Fibroblast of villous mesenchyme (primary cell): ENCODE results near the gene MAN1B1. TPM values are rescaled to one million over a fixed set of nuclear protein-coding genes. Genes with fewer than 3 reads are reported as not detected.

ENCODE experiments used
- DNase-seq: peaks from one replicate; pipeline ENCODE4 v3.0.0-alpha.2; 2010; ENCODE audit warnings: low read depth
- H3K4me3 ChIP-seq: 2 replicates; pipeline ENCODE4 v1.5.1; 2011; ENCODE audit warnings: low read depth, mild to moderate bottlenecking, low read length
- total RNA-seq: library from RNA; depleted of rRNA; stranded (reverse); fragments of >200 nt; gene quantifications from 2 replicates; pipeline ENCODE4 v1.2.3, GENCODE V29; 2012
- TF ChIP-seq, protein P1 (sequence below): IDR thresholded peaks from 2 replicates; pipeline ENCODE4 v1.5.1; 2012; ENCODE audit warnings: low read depth, mild to moderate bottlenecking, low read length; ENCODE audit not compliant: insufficient read depth

MAN1B1 gene
- total RNA-seq, 1 donor: 65.6 TPM

- TF ChIP-seq, protein P1, sequence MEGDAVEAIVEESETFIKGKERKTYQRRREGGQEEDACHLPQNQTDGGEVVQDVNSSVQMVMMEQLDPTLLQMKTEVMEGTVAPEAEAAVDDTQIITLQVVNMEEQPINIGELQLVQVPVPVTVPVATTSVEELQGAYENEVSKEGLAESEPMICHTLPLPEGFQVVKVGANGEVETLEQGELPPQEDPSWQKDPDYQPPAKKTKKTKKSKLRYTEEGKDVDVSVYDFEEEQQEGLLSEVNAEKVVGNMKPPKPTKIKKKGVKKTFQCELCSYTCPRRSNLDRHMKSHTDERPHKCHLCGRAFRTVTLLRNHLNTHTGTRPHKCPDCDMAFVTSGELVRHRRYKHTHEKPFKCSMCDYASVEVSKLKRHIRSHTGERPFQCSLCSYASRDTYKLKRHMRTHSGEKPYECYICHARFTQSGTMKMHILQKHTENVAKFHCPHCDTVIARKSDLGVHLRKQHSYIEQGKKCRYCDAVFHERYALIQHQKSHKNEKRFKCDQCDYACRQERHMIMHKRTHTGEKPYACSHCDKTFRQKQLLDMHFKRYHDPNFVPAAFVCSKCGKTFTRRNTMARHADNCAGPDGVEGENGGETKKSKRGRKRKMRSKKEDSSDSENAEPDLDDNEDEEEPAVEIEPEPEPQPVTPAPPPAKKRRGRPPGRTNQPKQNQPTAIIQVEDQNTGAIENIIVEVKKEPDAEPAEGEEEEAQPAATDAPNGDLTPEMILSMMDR: peak; percentile 21
- DNase-seq: no peak
These were observed 9.1 kb downstream of the MAN1B1 start for GRCh38 chr9:137095664-137096517.

DNA sequence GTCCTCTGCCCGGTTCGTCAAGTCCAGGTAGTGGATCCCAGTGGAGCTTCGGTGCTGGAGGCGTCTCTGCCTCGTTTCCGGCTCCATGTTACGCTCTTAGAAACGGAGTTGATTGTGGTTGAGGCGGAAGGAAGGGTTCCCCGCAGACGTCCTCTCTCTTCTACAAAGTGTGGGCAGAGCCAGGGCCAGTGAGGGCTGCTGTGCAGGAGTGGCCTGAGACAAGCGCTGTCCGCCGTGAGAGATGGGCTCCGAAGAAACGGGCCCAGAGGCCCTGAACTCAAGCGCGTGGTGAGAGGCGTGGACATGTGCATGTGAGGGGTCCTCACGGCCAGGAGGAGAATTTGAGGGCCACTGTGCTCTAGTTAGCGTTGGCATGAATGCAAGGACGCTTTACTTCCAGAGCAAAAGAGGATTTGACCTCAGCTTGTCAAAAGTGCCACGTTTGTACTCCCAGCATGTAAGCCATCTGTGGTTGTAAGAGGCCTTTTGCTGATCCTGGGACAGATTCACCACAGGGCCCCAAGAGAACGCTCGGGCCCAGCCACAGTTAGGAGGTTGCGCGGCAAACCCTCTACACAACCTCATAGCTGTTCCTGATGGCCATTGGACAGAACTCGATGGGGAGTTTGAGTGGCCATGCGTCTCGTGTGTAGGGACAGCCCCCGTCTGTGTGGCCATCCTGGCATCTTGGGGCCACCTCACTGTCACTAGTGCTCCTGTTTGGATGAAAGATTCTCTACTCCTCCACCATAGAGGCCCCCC is 10.2 kb downstream of the MAN1B1 start:
- no peak for DNase-seq
- TF ChIP-seq, protein P1: no peak
- H3K4me3 ChIP-seq: no peak overlapping the region

More at GRCh38 chr9:137095664-137096517, 9.1 kb downstream of the MAN1B1 start:
- H3K4me3 ChIP-seq: no peak overlapping the region

DNA sequence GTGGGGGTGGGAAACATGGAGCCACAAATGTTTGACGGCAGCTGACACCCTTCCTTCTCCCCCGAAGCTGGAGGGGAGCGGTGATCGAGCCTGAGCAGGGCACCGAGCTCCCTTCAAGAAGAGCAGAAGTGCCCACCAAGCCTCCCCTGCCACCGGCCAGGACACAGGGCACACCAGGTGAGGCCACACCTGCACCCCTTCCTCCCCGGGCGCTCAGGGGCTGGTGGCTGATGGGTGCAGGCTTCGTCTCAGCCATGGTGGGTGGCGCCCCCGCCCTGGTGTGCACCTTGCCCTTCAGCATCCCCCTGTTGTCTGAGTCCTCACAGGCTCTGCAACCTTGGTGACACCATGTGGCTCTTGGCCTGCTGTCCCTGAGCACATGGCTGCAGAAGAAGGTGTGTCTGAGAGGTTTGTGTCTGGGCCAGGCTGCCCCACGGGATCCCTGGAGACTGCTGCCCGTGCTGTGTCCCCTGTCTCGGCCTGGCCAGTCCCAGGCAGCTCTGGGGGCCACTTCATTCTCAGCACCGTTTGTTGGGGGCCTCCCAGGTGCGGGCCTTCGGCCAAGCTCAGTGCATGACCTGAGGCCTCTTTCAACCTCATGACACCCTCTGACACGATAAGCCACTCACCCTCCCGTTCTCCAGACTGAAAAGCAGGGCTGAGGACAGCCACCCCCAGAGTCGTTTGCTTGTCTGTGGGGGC is 11.1 kb downstream of the MAN1B1 start:
- DNase-seq: no peak
- TF ChIP-seq, protein P1: no peak
- no peak overlapping the region for H3K4me3 ChIP-seq

DNA sequence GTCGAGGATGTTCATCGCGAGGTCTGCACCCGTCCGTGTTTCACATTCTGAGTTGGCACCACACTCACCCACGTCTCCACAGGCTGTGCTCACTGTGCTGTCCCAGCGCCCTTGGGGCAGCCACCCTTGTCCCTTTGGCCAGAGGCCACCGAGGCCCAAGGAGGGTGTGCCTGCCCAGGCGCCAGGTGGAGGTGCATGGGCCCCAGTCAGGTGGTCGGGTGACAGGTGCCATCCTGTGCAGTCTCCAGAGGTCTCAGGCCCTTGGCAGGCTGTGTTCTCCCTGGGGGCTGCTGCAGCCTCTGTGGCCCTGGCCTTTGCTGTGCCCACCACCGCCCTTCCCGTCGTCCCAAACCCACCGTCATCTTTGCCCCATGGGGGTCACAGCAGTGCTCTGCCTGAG is 12.4 kb downstream of the MAN1B1 start:
- H3K4me3 ChIP-seq: no peak overlapping the region
- TF ChIP-seq, protein P1: no peak
- no peak for DNase-seq

DNA sequence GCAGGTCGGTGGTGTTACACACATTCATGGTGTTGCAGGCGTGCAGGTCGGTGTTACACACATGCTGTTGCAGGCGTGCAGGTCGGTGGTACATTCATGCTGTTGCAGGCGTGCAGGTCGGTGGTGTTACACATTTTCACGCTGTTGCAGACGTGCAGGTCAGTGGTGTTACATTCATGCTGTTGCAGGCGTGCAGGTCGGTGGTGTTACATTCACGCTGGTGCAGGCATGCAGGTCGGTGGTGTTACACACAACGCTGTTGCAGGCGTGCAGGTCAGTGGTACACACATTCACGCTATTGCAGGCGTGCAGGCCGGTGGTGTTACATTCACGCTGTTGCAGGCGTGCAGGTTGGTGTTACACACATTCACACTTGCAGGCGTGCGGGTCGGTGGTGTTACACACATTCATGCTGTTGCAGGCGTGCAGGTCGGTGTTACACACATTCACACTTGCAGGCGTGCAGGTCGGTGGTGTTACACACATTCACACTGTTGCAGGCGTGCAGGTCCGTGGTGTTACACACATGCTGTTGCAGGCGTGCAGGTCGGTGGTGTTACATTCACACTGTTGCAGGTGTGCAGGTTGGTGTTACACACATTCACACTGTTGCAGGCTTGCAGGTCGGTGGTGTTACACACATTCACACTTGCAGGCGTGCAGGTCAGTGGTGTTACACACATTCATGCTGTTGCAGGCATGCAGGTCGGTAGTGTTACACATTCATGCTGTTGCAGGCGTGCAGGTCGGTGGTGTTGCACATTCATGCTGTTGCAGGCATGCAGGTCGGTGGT is 16.6 kb downstream of the MAN1B1 start:
- no peak for DNase-seq
- TF ChIP-seq, protein P1: no peak

More for the DNA sequence above, 16.6 kb downstream of the MAN1B1 start:
- H3K4me3 ChIP-seq: no peak overlapping the region
